IPS DF 4.7 (cell line): ENCODE results near the gene PHF24.
"Not testable (repeated sequence)": the region's sequence is repeated elsewhere in the genome, so short reads cannot be mapped to it uniquely, and the experiment has no call there.

Source experiments
- DNase-seq: peaks from one replicate; pipeline ENCODE4 v3.0.0-alpha.2; 2013; ENCODE audit warnings: low spot score; ENCODE audit errors: extremely low read depth

Gene PHF24

DNA sequence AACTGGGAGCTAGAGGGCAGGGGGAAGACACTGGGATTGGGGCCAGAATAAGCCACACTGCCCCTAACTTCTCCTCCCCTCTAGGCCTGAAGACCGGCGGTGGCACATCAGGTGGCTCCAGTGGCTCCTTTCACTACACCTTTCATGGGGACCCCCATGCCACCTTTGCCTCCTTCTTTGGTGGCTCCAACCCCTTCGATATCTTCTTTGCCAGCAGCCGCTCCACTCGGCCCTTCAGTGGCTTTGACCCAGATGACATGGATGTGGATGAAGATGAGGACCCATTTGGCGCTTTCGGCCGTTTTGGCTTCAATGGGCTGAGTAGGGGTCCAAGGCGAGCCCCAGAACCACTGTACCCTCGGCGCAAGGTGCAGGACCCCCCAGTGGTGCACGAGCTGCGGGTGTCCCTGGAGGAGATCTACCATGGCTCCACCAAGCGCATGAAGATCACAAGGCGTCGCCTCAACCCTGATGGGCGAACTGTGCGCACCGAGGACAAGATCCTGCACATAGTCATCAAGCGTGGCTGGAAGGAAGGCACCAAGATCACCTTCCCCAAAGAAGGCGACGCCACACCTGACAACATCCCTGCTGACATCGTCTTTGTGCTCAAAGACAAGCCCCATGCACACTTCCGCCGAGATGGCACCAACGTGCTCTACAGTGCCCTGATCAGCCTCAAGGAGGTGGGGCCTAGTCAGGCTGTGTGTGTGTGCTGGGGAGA, 38.3 kb downstream of the PHF24 start:
- DNase-seq, result no peak

DNA sequence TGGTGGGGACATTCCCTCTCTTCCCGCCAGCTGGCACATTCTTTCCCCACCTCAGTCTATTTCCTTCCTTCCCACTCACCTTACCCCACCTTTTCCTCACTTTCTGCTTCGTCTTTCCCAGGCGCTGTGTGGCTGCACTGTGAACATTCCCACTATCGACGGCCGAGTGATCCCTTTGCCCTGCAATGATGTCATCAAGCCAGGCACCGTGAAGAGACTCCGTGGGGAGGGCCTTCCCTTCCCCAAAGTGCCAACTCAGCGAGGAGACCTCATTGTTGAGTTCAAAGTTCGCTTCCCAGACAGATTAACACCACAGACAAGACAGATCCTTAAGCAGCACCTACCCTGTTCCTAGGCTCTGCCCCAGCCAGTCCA, 38.8 kb downstream of the PHF24 start:
- DNase-seq, result no peak

DNA sequence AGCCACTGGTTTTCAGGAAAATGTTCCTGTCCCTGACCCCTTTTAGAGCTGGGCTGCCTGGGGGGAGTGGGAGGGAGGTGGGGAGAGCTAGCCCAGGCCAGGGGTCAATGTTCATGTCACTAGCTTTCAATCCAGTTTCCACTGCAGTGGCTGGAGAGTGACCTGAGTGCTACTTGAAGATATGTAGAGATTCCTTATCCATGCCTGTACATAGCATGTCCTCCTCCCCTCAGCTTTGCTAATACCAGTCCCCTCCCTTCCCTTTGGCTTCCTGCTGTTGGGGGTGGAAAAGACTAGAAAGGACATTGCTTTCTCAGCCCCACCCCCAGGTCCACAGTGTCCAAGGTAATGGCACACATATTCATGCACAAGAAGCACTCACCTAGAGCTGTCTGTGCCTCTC, 39.3 kb downstream of the PHF24 start:
- DNase-seq, result no peak

DNA sequence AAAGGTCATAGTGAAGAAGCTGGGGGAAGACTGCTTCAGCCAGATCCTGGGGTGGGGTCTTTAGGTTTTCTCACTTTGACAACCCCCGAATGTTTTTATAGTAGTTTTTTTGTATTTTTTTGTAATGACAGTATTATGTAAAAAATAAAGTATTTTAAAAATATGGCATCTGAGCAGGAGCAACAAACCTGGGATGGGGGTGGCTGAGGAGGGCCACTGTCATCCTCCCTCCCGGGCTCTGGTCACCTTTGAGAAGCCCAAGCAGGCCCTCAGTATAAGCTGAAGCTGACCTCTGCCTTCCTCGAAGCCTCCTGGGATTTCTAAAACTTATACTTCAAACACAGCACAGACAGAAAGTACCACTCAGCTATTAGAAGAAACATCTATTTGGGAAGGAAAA, 40.2 kb downstream of the PHF24 start:
- no peak for DNase-seq

DNA sequence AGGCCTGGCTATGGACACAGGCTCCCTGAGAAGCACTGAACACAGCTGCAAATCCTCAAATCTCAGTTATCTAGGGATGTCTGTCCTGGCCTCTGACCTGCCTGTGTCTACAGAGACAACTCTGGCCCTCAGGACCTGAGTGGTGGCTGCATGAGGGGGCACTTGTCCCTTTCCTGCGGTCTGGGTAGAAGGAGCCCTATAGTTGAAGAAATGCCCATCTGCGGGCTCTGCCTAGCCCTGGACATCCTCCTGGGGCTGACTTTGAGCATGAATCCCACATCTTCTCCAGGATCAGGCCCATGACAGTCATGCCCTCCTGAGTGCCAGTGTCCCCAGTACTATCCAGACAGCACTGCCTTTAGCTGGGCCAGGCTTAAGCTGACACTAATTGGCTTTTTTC, 41.5 kb downstream of the PHF24 start:
- no peak for DNase-seq

DNA sequence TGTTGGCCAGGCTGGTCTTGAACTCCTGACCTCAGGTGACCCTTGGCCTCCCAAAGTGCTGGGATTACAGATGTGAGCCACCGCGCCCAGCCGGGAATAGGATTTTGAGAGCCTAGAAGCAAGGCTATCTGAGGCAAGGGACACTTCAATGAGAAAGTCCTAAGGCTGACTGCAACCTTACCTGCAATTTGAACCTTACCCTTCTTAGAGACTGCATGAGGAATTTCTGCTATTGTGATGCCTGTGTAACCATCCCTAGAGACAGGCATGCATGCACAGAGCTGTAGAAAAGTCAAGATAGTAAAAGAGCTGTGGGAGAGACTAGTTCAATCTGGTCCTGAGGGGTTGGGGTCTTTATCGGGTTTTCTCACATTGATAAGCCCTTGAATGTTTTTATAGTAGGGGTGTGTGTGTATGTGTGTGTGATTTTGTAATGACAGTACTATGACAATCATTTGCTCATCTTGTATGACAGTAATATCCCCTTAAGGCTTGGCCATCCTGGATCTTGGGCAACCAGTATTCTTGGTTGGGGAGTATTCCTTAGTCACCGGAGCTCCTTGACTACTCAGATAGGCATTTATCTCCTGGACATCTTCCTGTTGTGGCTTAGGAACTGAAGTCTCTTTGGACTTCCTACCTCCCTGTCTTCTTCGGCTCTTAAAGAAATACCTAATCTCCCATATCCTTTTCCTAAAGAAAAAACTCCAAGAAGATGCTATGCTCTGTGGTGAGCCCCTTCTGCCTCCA, 42.6 kb downstream of the PHF24 start:
- no peak for DNase-seq

DNA sequence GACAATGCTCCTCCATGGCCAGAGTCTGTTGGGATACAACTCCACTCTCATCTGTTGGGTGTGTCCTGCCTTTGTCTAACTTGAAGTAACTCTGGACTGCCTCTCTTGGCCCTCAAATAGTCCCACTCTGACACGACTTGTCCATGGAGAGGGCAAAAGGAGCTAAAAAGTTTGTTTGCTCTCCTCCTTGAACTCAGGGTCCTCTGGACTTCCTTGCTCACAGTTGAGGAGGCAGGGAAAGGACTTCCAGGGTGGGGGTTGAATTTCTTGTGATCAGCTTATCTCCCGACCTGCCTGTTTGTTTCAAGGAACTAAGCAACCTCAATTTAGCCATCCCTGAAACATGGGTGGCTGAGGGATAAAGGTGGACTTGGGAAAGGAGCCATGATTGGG, 43.2 kb downstream of the PHF24 start:
- no peak for DNase-seq

DNA sequence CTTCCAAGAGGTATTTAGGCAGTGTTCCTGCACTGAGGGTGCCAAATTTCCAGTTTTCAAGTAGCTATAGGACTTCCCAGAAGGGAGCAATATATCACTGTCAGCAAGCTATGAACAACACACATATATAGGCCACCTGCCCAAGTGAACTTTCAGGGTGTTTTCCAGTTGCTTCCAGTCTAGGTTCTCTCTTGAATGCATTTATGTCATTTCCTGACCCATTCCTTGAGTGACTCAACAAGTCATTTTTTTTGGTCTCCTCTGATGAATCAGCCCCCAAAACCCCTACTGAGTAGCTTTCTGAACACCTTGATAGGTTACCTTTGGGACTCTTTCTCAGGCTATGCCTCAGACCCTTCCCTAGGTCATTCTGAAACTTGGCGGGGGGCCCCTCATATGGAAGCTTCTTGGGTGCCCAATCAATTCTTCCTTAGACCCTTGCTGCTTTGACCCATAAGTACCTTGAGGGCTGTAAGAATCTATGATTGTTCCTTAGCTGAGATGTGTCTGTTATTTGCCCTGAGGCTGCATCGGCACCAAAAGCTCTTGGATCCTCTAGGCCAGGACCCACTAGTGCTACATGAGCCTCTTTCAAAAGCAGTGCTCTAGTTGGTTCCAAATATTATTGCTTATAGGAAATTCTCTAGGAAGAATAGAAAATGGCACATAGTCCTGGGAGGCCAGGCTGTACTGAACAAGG, 43.9 kb downstream of the PHF24 start:
- no peak for DNase-seq

DNA sequence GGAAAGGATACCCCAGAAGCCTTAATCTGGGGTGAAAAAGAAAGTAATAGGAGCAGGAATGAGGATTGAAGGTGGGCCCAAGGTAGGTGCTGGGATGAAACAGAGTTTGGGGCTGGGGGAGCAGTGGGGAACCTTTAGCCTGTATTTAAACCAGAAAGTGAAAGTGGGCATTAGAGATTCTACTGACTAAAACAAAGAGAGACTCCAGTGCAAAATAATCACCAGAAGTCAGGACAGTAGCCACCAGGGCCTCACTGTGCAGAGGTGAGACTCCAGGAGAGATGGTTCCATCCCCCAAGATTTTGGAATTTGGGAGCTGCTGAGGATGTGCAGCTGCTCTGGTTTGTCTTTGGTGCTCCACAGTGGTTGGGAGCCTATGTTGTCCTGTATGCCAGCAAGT, 44.5 kb downstream of the PHF24 start:
- no peak for DNase-seq

DNA sequence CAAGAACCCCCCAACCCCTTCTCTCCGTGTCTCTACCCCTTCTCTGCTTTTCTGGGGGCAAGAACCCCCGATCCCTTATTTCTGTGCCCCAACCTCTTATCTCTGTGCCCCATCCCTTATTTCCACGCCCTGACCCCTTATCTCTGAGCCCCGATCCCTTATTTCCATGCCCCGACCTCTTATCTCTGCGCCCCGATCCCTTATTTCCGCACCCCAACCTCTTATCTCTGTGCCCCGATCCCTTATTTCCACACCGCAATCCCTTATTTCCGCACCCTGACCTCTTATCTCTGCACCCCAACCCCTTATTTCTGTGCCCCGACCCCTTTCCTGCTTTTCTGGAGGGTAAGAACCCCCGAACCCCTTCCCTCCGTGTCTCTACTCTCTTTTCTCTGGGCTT, 46.2 kb downstream of the PHF24 start:
- not testable (repeated sequence) for DNase-seq

DNA sequence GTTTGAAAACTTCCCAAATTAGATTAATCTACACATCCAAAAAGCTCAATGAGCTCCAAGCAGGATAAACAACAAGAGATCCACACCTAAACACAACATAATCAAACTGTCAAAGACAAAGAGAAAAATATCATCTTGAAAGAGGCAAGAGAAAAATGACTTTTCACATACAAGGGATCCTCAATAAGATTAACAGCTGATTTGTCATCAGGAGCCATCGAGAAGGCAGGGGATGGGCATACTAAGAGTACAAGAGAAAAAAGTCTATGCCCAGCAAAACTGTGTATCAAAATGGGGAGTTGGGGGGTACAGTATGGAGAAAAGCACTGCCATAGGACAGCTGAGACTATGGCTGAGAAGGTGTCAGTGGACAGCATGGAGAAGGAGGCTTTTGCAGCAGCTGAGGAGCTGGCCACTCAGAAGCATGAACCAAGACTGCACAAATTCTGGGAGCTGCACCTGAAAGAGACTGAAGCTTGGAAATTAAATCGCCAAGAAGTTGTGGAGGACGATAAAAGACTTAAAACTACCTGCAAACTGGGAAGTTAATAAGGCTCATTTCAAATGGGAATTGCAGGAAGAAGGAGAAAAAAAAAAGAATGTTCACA, 52.4 kb downstream of the PHF24 start:
- DNase-seq, result no peak

DNA sequence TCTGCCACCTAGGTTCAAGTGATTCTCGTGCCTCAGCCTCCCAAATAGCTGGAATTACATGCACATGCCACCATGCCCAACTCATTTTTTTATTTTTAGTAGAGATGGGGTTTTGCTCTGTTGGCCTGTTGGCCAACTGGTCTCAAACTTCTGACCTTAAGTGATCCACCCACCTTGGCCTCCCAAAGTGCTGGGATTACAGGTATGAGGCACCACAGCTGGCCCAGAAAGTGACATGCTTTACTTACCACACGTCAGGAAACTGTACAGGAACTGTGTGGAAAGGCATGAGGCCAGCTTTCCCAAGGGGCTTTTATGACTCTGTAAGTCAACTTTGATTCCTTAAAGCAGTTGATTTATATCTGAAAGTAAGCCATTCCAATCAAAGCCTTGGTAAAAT, 56.4 kb downstream of the PHF24 start:
- no peak for DNase-seq

DNA sequence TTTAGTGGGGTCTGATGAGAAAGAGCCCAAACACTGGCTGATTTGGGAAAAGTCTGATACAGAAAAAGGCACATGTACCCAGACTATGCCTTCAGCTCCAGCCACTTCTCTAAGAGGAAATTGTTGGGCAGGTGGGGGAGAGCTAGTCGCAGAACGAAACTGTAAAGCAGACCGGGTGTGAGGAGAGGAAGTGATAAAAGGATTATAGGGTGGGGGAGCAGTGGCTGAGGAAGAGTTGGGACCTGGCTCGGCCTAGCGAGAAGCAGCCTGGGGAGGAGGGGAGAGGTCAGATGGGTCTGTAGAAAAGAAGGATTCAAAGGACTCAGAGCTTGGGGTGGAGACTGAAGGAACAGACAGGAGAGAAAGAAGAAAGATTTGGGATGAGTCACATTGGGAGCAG, 65.4 kb downstream of the PHF24 start:
- DNase-seq, result not testable (repeated sequence)

DNA sequence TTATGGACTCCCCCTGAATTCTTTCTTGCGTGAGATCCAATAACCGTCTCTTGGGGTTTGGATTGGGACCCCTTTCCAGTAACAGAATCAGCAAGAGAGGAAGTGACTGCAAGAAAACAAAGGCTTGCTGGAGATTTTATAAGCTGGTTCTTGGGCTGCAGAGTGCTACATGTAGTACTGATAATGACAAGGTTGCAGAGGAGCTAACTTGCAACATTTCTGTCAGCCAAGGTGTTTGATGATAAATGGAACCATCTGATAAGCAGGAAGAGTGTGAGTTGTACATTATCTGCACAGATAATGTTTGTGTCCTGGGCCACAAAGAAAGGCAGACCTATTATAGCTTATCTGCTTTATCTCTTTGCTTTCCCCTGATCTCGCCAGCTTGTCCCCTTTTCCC, 68.6 kb downstream of the PHF24 start:
- DNase-seq, result no peak

DNA sequence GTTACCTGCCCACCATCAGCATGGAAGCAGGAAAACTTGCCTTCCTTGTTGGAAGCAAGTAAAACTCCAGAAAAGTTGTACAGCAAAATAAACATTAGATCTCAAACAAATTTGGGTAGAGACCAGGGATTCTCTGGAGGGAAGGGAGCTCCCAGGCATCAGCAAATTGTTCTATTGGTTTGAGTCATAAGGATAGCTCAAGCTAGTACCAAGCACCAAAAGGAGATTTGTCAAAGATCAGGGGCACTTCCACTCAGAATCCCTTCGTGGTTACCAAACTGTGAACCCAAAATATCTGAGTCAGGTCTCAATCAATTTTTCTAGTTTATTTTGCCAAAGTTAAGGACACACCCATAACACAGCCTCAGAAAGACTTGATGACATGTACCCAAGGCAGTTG, 69.3 kb downstream of the PHF24 start:
- DNase-seq, result no peak

DNA sequence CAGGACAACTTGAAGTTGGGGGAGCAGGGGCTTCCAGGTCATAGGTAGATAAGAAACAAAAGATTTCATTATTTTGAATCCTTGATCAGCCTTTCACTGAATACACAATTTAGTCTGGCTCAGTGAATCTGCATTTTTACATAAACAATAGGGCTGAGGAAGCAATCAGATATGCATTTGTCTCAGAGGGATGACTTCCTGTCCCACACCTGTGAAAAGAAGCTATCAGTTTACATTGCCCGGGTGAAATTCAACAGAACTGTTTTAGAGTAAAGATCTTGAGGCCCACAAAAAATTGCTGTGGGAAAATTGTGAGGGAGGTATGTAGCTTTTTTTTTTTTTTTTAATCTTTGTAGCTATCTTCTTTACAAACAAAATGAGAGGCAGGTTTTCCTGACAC, 69.8 kb downstream of the PHF24 start:
- no peak for DNase-seq

DNA sequence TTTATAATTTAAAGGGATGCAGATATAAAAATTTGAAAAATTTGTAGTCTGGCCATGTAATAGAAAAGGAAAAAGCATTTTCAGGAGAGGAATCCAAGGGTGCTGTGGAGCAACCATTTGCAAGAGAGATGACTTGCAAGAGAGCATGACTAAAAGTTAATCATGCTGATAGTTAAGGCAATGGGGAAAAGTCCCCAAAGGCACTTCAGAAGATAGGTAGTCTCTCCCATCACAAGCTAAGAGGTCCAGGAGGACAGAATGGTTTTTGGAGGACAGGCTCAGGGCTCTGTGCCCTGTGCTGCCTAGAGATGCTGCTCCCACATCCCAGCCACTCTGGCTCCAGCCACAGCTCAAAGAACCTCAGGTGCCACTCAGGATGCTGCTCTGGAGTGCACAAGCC, 70.3 kb downstream of the PHF24 start:
- no peak for DNase-seq

DNA sequence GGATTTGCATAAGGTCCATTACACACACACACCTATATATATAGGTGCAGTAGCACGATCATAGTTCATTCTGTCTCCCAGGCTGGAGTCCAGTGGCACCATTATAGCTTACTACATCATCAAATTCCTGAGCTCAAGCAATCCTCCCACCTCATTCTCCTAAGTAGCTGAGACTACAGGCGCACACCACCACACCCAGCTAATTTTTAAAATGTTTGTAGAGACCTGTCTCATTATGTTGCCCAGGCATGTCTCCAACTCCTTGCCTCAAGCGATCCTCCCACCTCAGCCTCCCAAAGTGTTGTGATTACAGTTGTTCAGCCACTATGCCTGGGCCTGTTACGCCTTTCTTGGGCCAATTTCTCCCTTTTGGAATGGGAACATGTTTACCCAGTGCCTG, 71.2 kb downstream of the PHF24 start:
- no peak for DNase-seq

DNA sequence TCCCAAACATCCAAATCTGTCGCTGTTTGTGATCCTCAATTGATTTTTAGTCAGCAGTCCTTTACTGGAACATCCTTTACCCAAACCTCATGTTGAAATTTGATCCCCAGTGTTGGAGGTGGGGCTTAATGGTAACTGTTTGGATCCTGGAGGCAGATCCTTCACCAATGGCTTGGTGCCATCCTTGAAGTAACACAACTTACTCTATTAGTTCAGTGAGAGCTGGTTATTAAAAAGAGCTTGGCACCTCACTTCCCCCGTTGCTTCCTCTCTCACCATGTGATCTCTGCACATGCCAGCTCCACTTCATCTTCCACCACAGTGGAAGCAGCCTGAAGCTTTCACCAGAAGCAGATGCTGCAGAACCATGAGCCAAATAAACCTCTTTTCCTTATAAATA, 71.8 kb downstream of the PHF24 start:
- no peak for DNase-seq
